H9 (cell line): ENCODE measurements around the gene ADAMTSL2. TPM values are rescaled to one million over a fixed set of nuclear protein-coding genes. Genes with fewer than 3 reads are reported as not detected.

Source experiments
- DNase-seq: peaks from one replicate; pipeline ENCODE4 v3.0.0-alpha.2; 2017
- H2AFZ ChIP-seq: one replicate; pipeline ENCODE4 v1.6.1; 2013; ENCODE audit warnings: mild to moderate bottlenecking, low read length, control low read depth, moderate library complexity
- H2AK5ac ChIP-seq: 2 replicates; pipeline ENCODE4 v1.6.1; 2013; ENCODE audit warnings: low read length, control low read depth, mixed read lengths; ENCODE audit not compliant: insufficient read length
- H2BK120ac ChIP-seq: one replicate; pipeline ENCODE4 v1.6.1; 2013; ENCODE audit warnings: low read depth, mild to moderate bottlenecking, low read length, control low read depth, inconsistent platforms; ENCODE audit not compliant: poor library complexity, severe bottlenecking
- H2BK12ac ChIP-seq: 2 replicates; pipeline ENCODE4 v1.6.1; 2013; ENCODE audit warnings: low read length, control low read depth, mixed read lengths, low read depth; ENCODE audit not compliant: insufficient read length
- H2BK15ac ChIP-seq: 2 replicates; pipeline ENCODE4 v1.6.1; 2013; ENCODE audit warnings: low read depth, low read length, control low read depth
- H2BK20ac ChIP-seq: one replicate; pipeline ENCODE4 v1.6.1; 2013; ENCODE audit warnings: low read depth, mild to moderate bottlenecking, low read length, control low read depth, inconsistent platforms; ENCODE audit not compliant: poor library complexity, severe bottlenecking
- H2BK5ac ChIP-seq: 2 replicates; pipeline ENCODE4 v1.6.1; 2013; ENCODE audit warnings: low read length, control low read depth, mixed read lengths; ENCODE audit not compliant: insufficient read length
- H3K14ac ChIP-seq: 2 replicates; pipeline ENCODE4 v1.6.1; 2013; ENCODE audit warnings: low read length, control low read depth; ENCODE audit not compliant: insufficient read depth
- H3K18ac ChIP-seq: 2 replicates; pipeline ENCODE4 v1.6.1; 2013; ENCODE audit warnings: low read depth, mild to moderate bottlenecking, mixed read lengths, low read length, control low read depth; ENCODE audit not compliant: insufficient read length
- H3K23ac ChIP-seq: 2 replicates; pipeline ENCODE4 v1.6.1; 2013; ENCODE audit warnings: low read length, control low read depth, mixed read lengths, low read depth; ENCODE audit not compliant: insufficient read length
- H3K23me2 ChIP-seq: 2 replicates; pipeline ENCODE4 v1.6.1; 2013; ENCODE audit warnings: low read depth, mild to moderate bottlenecking, mixed read lengths, low read length, control low read depth; ENCODE audit not compliant: insufficient read length, poor library complexity, severe bottlenecking
- H3K27ac ChIP-seq: 2 replicates; pipeline ENCODE4 v1.5.1; 2013; ENCODE audit warnings: low read length, control low read depth, mixed read lengths, low read depth; ENCODE audit not compliant: insufficient read length
- H3K27me3 ChIP-seq: 2 replicates; pipeline ENCODE4 v1.6.1; 2013; ENCODE audit warnings: low read length, control low read depth, inconsistent platforms; ENCODE audit not compliant: insufficient read depth
- H3K4ac ChIP-seq: 2 replicates; pipeline ENCODE4 v1.6.1; 2013; ENCODE audit warnings: low read depth, mild to moderate bottlenecking, control low read depth, inconsistent platforms, low read length, moderate library complexity
- H3K4me1 ChIP-seq: 2 replicates; pipeline ENCODE4 v1.6.1; 2013; ENCODE audit warnings: low read length, control low read depth, inconsistent platforms; ENCODE audit not compliant: insufficient read depth
- H3K4me2 ChIP-seq: 2 replicates; pipeline ENCODE4 v1.6.1; 2013; ENCODE audit warnings: low read length, control low read depth, mixed read lengths; ENCODE audit not compliant: insufficient read length, insufficient read depth
- H3K56ac ChIP-seq: 2 replicates; pipeline ENCODE4 v1.6.1; 2013; ENCODE audit warnings: low read depth, mild to moderate bottlenecking, mixed read lengths, low read length, control low read depth; ENCODE audit not compliant: insufficient read length
- H3K79me1 ChIP-seq: 2 replicates; pipeline ENCODE4 v1.6.1; 2013; ENCODE audit warnings: low read depth, mild to moderate bottlenecking, moderate library complexity, low read length, control low read depth, inconsistent platforms; ENCODE audit not compliant: insufficient read depth, poor library complexity, severe bottlenecking
- H3K79me2 ChIP-seq: 2 replicates; pipeline ENCODE4 v1.6.1; 2013; ENCODE audit warnings: low read length, control low read depth, inconsistent platforms; ENCODE audit not compliant: insufficient read depth
- H3K9ac ChIP-seq: 2 replicates; pipeline ENCODE4 v1.6.1; 2013; ENCODE audit warnings: low read length, control low read depth, mixed read lengths; ENCODE audit not compliant: insufficient read length; ENCODE audit errors: extremely low read depth
- H3K9me3 ChIP-seq: one replicate; pipeline ENCODE4 v1.6.1; 2013; ENCODE audit warnings: low read depth, low read length, inconsistent platforms; ENCODE audit not compliant: control insufficient read depth
- H3T11ph ChIP-seq: one replicate; pipeline ENCODE4 v1.6.1; 2013; ENCODE audit warnings: mild to moderate bottlenecking, low read length, control low read depth, inconsistent platforms
- H4K20me1 ChIP-seq: one replicate; pipeline ENCODE4 v1.6.1; 2013; ENCODE audit not compliant: control insufficient read depth, insufficient read length, insufficient read depth
- H4K5ac ChIP-seq: 2 replicates; pipeline ENCODE4 v1.6.1; 2013; ENCODE audit warnings: low read depth, mild to moderate bottlenecking, mixed read lengths, low read length, control low read depth; ENCODE audit not compliant: insufficient read length
- H4K8ac ChIP-seq: replicated peaks from 2 replicates; pipeline ENCODE4 v1.6.1; 2013; ENCODE audit warnings: low read length, control low read depth, mixed read lengths, low read depth; ENCODE audit not compliant: insufficient read length
- H4K91ac ChIP-seq: 2 replicates; pipeline ENCODE4 v1.6.1; 2013; ENCODE audit warnings: low read depth, mild to moderate bottlenecking, moderate library complexity, mixed read lengths, low read length, control low read depth; ENCODE audit not compliant: insufficient read length
- H3K27ac Mint-ChIP-seq, 3 experiments: 2 replicates in 2 of 3; 3 replicates in 1 of 3; pipeline ENCODE4 v1.8.0; 2020 to 2021; ENCODE audit warnings: mixed read lengths in 3 of 3, mild to moderate bottlenecking in 1 of 3, moderate library complexity in 1 of 3
- H3K27me3 Mint-ChIP-seq: 2 replicates; pipeline ENCODE4 v1.8.0; 2021; ENCODE audit warnings: low read depth, mild to moderate bottlenecking, moderate library complexity, mixed read lengths
- H3K36me3 Mint-ChIP-seq, 3 experiments: 2 replicates in 2 of 3; 3 replicates in 1 of 3; pipeline ENCODE4 v1.8.0; 2020 to 2021; ENCODE audit warnings: low read depth in 3 of 3, mixed read lengths in 3 of 3; ENCODE audit not compliant: insufficient read depth in 1 of 3
- H3K4me1 Mint-ChIP-seq, 2 experiments: 2 replicates each; pipeline ENCODE4 v1.8.0; 2020; ENCODE audit warnings: mixed read lengths in 2 of 2
- H3K4me3 Mint-ChIP-seq, 2 experiments: 2 replicates in 1 of 2; 3 replicates in 1 of 2; pipeline ENCODE4 v1.8.0; 2020 to 2021; ENCODE audit warnings: mild to moderate bottlenecking in 2 of 2, mixed read lengths in 2 of 2, moderate library complexity in 1 of 2
- H3K9me3 Mint-ChIP-seq, 2 experiments: 2 replicates in 1 of 2; 3 replicates in 1 of 2; pipeline ENCODE4 v1.8.0; 2020; ENCODE audit warnings: mild to moderate bottlenecking in 2 of 2, mixed read lengths in 2 of 2, moderate library complexity in 1 of 2
- CTCF ChIP-seq: fragments of 200-600 bp; sonication (generic); conservative IDR thresholded peaks from 3 replicates; pipeline ENCODE4 v1.8.0; 2021; ENCODE audit warnings: antibody characterized with exemption, mild to moderate bottlenecking
- WGBS: extraction: QIAGEN DNeasy Blood & Tissue Kit; methylation state at CpG from one replicate; pipeline ENCODE4 v1.1.7; 2013; ENCODE audit warnings: missing lambda C conversion rate, low lambda C conversion rate, mixed read lengths; ENCODE audit not compliant: insufficient read length; ENCODE audit errors: extremely low coverage; 5-methylcytosine and 5-hydroxymethylcytosine counted together
- total RNA-seq: library from RNA; stranded (reverse); gene quantifications from 2 replicates; pipeline ENCODE4 v1.2.1, GENCODE V29; 2021

Gene ADAMTSL2
- total RNA-seq, 1 experiment from 2014 or later = 0.61 TPM

DNA sequence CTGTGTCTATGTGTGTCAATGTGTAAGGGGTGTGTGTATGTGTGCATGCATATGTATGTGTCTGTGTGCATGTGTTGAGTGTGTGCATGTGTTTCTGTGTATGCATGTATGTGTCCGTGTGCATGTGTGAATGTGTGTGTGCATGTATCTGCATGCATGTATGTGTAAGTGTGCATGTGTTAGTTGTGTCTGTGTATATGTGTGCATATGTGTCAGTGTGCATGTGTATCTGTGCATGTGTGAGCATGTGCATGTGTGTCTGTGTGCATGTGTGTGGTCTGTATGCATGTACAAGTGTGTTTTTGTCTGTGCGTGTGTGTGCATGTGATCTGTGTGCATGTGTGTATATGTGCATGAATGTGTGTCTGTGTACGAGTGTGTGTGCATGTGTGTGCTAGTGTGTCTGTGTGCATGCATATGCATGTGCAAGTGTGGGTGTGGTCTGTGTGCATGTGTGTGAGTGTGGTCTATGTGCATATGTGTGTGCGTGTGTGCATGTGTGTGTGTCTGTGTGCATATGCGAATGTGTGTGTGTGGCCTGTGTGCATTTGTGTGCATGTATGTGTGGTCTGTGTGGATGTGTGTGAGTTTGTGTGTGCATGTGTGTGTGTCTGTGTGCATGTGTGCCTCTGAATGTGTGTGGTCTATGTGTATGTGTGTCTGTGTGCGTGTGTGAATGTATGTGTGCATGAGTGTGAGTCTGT, 65.1 kb downstream of the ADAMTSL2 start:
- H3K27me3 ChIP-seq = no peaks in the 10 kb centered on the region
- no peak for TF ChIP-seq CTCF

More for the DNA sequence above, 65.1 kb downstream of the ADAMTSL2 start:
- Mint-ChIP-seq H3K27ac (no peak overlapping the region), H3K4me1 (peaks cover 5 to 17% of the 10 kb centered on the region in 2 experiments; a peak in 3 of 4 replicates), H3K27me3 (peaks cover 17% of the 10 kb centered on the region), H3K4me3 (no peak overlapping the region), H3K36me3 (peaks cover 3 to 10% (median 10%) of the 10 kb centered on the region in 3 experiments; a peak in 6 of 7 replicates), H3K9me3 (peaks cover 22% of the 10 kb centered on the region in 2 experiments)
- Histone ChIP-seq H4K20me1 (no peaks in the 10 kb centered on the region), H2BK120ac (no peak overlapping the region), H4K5ac (no peak overlapping the region), H3K4ac (no peak overlapping the region), H4K91ac (no peak overlapping the region), H3K9ac (no peak overlapping the region), H3K4me1 (no peaks in the 10 kb centered on the region), H2AK5ac (no peak overlapping the region), H3T11ph (no peak overlapping the region), H2BK20ac (no peak overlapping the region), H2BK5ac (no peak overlapping the region), H3K56ac (no peak overlapping the region), H3K9me3 (peaks cover 4% of the 10 kb centered on the region), H2AFZ (no peak overlapping the region), H3K79me2 (no peaks in the 10 kb centered on the region), H4K8ac (no peak overlapping the region), H3K23ac (no peak overlapping the region), H3K18ac (no peak overlapping the region), H3K79me1 (no peaks in the 10 kb centered on the region), H2BK12ac (no peak overlapping the region), H2BK15ac (no peak overlapping the region), H3K4me2 (no peak overlapping the region), H3K27ac (no peak overlapping the region), H3K23me2 (no peaks in the 10 kb centered on the region), H3K14ac (no peak overlapping the region)
- no peak for DNase-seq
- WGBS = no CpG with 5 or more reads among the region's 6 CpGs
